ENCODE results near the gene PALLD.

DNA sequence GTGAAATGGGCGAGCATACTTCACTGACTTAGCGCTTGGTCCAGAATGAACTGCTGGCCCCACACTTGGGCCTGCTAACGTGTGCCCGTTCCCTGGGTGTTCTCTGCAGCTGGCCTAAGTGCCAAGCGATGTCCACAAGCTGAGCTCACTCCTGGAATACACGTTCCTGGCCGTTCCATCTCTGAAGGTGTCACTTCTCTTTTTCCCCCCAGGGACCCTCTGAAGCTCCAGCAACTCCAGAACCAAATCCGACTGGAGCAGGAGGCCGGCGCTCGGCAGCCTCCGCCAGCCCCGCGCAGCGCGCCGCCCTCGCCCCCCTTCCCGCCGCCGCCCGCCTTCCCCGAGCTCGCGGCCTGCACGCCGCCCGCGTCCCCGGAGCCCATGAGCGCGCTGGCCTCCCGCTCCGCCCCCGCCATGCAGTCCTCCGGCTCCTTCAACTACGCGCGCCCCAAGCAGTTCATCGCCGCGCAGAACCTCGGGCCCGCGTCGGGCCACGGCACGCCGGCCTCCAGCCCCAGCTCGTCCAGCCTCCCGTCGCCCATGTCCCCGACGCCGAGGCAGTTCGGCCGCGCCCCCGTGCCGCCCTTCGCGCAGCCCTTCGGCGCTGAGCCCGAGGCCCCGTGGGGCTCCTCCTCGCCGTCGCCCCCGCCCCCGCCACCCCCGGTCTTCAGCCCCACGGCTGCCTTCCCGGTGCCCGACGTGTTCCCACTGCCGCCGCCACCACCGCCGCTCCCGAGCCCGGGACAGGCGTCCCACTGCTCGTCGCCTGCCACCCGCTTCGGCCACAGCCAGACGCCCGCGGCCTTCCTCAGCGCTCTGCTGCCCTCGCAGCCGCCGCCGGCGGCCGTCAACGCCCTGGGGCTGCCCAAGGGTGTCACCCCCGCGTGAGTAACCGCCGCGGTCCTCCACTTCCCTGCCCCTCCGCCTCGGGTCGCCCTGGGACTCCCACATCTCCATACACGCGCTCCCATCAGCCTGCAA is 380.9 kb downstream of the PALLD start:
- TF ChIP-seq, protein P1, sequence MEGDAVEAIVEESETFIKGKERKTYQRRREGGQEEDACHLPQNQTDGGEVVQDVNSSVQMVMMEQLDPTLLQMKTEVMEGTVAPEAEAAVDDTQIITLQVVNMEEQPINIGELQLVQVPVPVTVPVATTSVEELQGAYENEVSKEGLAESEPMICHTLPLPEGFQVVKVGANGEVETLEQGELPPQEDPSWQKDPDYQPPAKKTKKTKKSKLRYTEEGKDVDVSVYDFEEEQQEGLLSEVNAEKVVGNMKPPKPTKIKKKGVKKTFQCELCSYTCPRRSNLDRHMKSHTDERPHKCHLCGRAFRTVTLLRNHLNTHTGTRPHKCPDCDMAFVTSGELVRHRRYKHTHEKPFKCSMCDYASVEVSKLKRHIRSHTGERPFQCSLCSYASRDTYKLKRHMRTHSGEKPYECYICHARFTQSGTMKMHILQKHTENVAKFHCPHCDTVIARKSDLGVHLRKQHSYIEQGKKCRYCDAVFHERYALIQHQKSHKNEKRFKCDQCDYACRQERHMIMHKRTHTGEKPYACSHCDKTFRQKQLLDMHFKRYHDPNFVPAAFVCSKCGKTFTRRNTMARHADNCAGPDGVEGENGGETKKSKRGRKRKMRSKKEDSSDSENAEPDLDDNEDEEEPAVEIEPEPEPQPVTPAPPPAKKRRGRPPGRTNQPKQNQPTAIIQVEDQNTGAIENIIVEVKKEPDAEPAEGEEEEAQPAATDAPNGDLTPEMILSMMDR (IDR thresholded peaks at IDR 0.05): no peak
- TF ChIP-seq POLR2A (IDR thresholded peaks at IDR 0.05): no peak

Data from testis (tissue), 2 donors.